Dedifferentiated amniotic fluid mesenchymal stem cell (primary cell): ENCODE data around the gene LDB2.
"Not testable (repeated sequence)": the region's sequence is repeated elsewhere in the genome, so short reads cannot be mapped to it uniquely, and the experiment has no call there.

Experiments
- DNase-seq: peaks from one replicate; pipeline ENCODE4 v3.0.0-alpha.2; 2016; ENCODE audit errors: extremely low spot score

LDB2 gene

GRCh38 chr4:16646459-16646858 is 252.0 kb downstream of the LDB2 start:
- no peak for DNase-seq

GRCh38 chr4:16643893-16644292 is 254.6 kb downstream of the LDB2 start:
- DNase-seq: no peak

GRCh38 chr4:16642897-16643296 is 255.5 kb downstream of the LDB2 start:
- no peak for DNase-seq

GRCh38 chr4:16641971-16642370 is 256.5 kb downstream of the LDB2 start:
- DNase-seq: no peak

GRCh38 chr4:16636912-16637630 is 261.4 kb downstream of the LDB2 start:
- no peak for DNase-seq

- no peak for DNase-seq
Observed at GRCh38 chr4:16636304-16636703, 262.1 kb downstream of the LDB2 start.

- not testable (repeated sequence) for DNase-seq
Observed at GRCh38 chr4:16629274-16629673, 269.2 kb downstream of the LDB2 start.

GRCh38 chr4:16628835-16629234 is 269.6 kb downstream of the LDB2 start:
- DNase-seq: not testable (repeated sequence)

- DNase-seq: peak; percentile 85
Observed at GRCh38 chr4:16627999-16628398, 270.4 kb downstream of the LDB2 start.

GRCh38 chr4:16626945-16627344 is 271.5 kb downstream of the LDB2 start:
- peak; percentile 90 for DNase-seq

GRCh38 chr4:16622826-16623225 is 275.6 kb downstream of the LDB2 start:
- no peak for DNase-seq

GRCh38 chr4:16617435-16617834 is 281.0 kb downstream of the LDB2 start:
- no peak for DNase-seq

GRCh38 chr4:16617011-16617410 is 281.4 kb downstream of the LDB2 start:
- DNase-seq: no peak

- no peak for DNase-seq
Observed at GRCh38 chr4:16609170-16609758, 289.2 kb downstream of the LDB2 start.

- DNase-seq: no peak
Observed at GRCh38 chr4:16608611-16609125, 289.8 kb downstream of the LDB2 start.

- no peak for DNase-seq
Observed at GRCh38 chr4:16608123-16608522, 290.3 kb downstream of the LDB2 start.

- DNase-seq: no peak
Observed at GRCh38 chr4:16607241-16608066, 291.0 kb downstream of the LDB2 start.

- DNase-seq: no peak
Observed at GRCh38 chr4:16606691-16607090, 291.8 kb downstream of the LDB2 start.

- no peak for DNase-seq
Observed at GRCh38 chr4:16603178-16603577, 295.3 kb downstream of the LDB2 start.

GRCh38 chr4:16598597-16599206 is 299.7 kb downstream of the LDB2 start:
- DNase-seq: no peak

GRCh38 chr4:16597845-16598596 is 300.4 kb downstream of the LDB2 start:
- no peak for DNase-seq
